ENCODE results near the gene FERD3L. TPM values are rescaled to one million over a fixed set of nuclear protein-coding genes. Genes with fewer than 3 reads are reported as not detected.

FERD3L gene
- total and polyA plus RNA-seq, 2 donors (not counting 3 experiments of a cell fraction or from before 2014, with no cell fraction given), result not detected

DNA sequence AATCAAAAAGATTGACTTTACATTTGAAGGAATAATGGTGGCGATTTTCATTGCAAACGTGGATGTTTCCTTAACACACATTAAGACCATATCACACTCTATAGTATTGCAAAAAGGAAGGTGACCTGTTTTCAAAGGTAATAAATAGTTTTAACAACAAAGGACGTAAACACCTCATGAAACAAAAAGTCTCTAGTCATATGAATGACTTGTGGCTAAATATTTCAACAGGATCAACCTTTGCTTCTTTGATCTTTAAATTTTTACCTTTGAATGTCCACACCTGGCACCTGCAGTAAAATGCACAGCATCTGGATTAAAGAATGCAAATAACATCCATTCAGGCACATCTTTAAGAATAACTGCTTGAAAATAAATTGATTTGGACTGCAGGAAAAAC lies 30.0 kb upstream of the FERD3L start:
- dilution Hi-C loops (cut with MboI; ENCODE audit: extremely low pct_ligation_motif_present, low sequenced_read_pairs), result no loop called here
- TF ChIP-seq POLR2AphosphoS5 (IDR thresholded peaks at IDR 0.05; ENCODE audit: insufficient read depth, low read depth, low read length) (no peak), GATA2 (IDR thresholded peaks at IDR 0.05; ENCODE audit: insufficient read depth, insufficient read length, low read depth, low read length) (no peak), JUN (IDR thresholded peaks at IDR 0.05; ENCODE audit: borderline replicate concordance, insufficient read depth, insufficient read length, low read depth) (no peak), MYC (IDR thresholded peaks at IDR 0.05; ENCODE audit: low read depth, low read length) (no peak), FOS (IDR thresholded peaks at IDR 0.05; ENCODE audit: borderline replicate concordance, insufficient read depth, low read length) (no peak), POLR2A (IDR thresholded peaks at IDR 0.05; ENCODE audit: low read depth, low read length) (no peak), EZH2 (IDR thresholded peaks at IDR 0.05; ENCODE audit: borderline replicate concordance, low read depth, low read length, severe bottlenecking) (no peak)
- TF ChIP-seq, protein P1, sequence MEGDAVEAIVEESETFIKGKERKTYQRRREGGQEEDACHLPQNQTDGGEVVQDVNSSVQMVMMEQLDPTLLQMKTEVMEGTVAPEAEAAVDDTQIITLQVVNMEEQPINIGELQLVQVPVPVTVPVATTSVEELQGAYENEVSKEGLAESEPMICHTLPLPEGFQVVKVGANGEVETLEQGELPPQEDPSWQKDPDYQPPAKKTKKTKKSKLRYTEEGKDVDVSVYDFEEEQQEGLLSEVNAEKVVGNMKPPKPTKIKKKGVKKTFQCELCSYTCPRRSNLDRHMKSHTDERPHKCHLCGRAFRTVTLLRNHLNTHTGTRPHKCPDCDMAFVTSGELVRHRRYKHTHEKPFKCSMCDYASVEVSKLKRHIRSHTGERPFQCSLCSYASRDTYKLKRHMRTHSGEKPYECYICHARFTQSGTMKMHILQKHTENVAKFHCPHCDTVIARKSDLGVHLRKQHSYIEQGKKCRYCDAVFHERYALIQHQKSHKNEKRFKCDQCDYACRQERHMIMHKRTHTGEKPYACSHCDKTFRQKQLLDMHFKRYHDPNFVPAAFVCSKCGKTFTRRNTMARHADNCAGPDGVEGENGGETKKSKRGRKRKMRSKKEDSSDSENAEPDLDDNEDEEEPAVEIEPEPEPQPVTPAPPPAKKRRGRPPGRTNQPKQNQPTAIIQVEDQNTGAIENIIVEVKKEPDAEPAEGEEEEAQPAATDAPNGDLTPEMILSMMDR (IDR thresholded peaks at IDR 0.05; ENCODE audit: extremely low read depth in 1 of 2, insufficient read depth in 1 of 2, low read depth in 1 of 2, low read length in 2 of 2), result no peak
- TF ChIP-seq, protein P2, sequence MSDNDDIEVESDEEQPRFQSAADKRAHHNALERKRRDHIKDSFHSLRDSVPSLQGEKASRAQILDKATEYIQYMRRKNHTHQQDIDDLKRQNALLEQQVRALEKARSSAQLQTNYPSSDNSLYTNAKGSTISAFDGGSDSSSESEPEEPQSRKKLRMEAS (IDR thresholded peaks at IDR 0.05; ENCODE audit: insufficient read depth, insufficient read length), result no peak
- no TSS peak for BruUV-seq (replicated peaks)
- Histone ChIP-seq H3K9me1 (replicated peaks; ENCODE audit: control insufficient read depth, extremely low read depth, insufficient read depth, low read length) (no peaks in the 10 kb centered on the region), H3K79me2 (ENCODE audit: control insufficient read depth, insufficient read depth, low read length) (no peaks in the 10 kb centered on the region), H3K27ac (ENCODE audit: insufficient read depth, low read depth, low read length) (no peak overlapping the region), H3K4me3 (replicated peaks in 1 of 3; ENCODE audit: insufficient read depth in 1 of 3, low read depth in 1 of 3, low read length in 3 of 3) (no peak overlapping the region), H3K9me3 (replicated peaks; ENCODE audit: control insufficient read depth, insufficient read depth, low read length) (no peaks in the 10 kb centered on the region), H3K4me2 (ENCODE audit: insufficient read depth, low read length) (no peak overlapping the region), H3K36me3 (ENCODE audit: control insufficient read depth in 2 of 2, extremely low read depth in 1 of 2, insufficient read depth in 2 of 2, low read length in 2 of 2) (no peaks in the 10 kb centered on the region), H3K9ac (replicated peaks; ENCODE audit: extremely low read depth, insufficient read depth, low read length) (no peak overlapping the region), H4K20me1 (replicated peaks; ENCODE audit: control insufficient read depth, extremely low read depth, insufficient read depth, low read length) (no peaks in the 10 kb centered on the region), H3K27me3 (ENCODE audit: control insufficient read depth in 2 of 2, insufficient read depth in 2 of 2, low read length in 2 of 2) (no peaks in the 10 kb centered on the region), H3K4me1 (ENCODE audit: control insufficient read depth, extremely low read depth, insufficient read depth, low read length) (no peaks in the 10 kb centered on the region), H2AFZ (ENCODE audit: low read depth, low read length) (no peak overlapping the region)
- DNase-seq (ENCODE audit: low read depth, low spot score), result no peak
- ChIA-PET POLR2A (no interaction called here), CTCF (no interaction called here)
- no peak for FAIRE-seq
- intact Hi-C loops (cut with micrococcal nuclease), result no loop called here

All from endothelial cell of umbilical vein (primary cell).